ENCODE measurements around the gene HDHD5.

HDHD5 gene

GRCh38 chr22:17116572-17117330, 42.3 kb downstream of the HDHD5 start:
- H3K36me3 ChIP-seq (replicated peaks; ENCODE audit: low read depth, low read length) = no peaks in the 10 kb centered on the region
- no peak overlapping the region for H3K9ac ChIP-seq (ENCODE audit: low read length)
- TF ChIP-seq CTCF (IDR thresholded peaks at IDR 0.05; ENCODE audit: low read depth, low read length) = no peak
- no peak for TF ChIP-seq EZH2phosphoT487 (IDR thresholded peaks at IDR 0.05; ENCODE audit: low read depth)
- H3K27ac ChIP-seq (ENCODE audit: low read length) = no peak overlapping the region
- no peak overlapping the region for H3K4me2 ChIP-seq (ENCODE audit: low read length)
- H3K79me2 ChIP-seq (ENCODE audit: low read length) = no peaks in the 10 kb centered on the region
- H3K9me3 ChIP-seq (ENCODE audit: insufficient read depth, low read length) = no peaks in the 10 kb centered on the region
- no peaks in the 10 kb centered on the region for H3K27me3 ChIP-seq (ENCODE audit: low read depth, low read length)
- no peaks in the 10 kb centered on the region for H4K20me1 ChIP-seq (ENCODE audit: insufficient read depth, low read length)
- no peak overlapping the region for H2AFZ ChIP-seq (ENCODE audit: low read depth, low read length)
- H3K4me3 ChIP-seq (ENCODE audit: low read length) = no peak overlapping the region
- peaks cover 16% of the 10 kb centered on the region for H3K4me1 ChIP-seq (ENCODE audit: low read length)

- Histone ChIP-seq H3K9me3 (ENCODE audit: insufficient read depth, low read length) (no peaks in the 10 kb centered on the region), H4K20me1 (ENCODE audit: insufficient read depth, low read length) (no peaks in the 10 kb centered on the region), H3K27me3 (ENCODE audit: low read depth, low read length) (no peaks in the 10 kb centered on the region), H3K79me2 (ENCODE audit: low read length) (no peaks in the 10 kb centered on the region), H3K4me1 (ENCODE audit: low read length) (peaks cover 16% of the 10 kb centered on the region), H3K27ac (ENCODE audit: low read length) (no peak overlapping the region), H3K36me3 (replicated peaks; ENCODE audit: low read depth, low read length) (no peaks in the 10 kb centered on the region), H2AFZ (ENCODE audit: low read depth, low read length) (no peak overlapping the region), H3K9ac (ENCODE audit: low read length) (no peak overlapping the region), H3K4me2 (ENCODE audit: low read length) (no peak overlapping the region), H3K4me3 (ENCODE audit: low read length) (no peak overlapping the region)
- TF ChIP-seq CTCF (IDR thresholded peaks at IDR 0.05; ENCODE audit: low read depth, low read length) (no peak), EZH2phosphoT487 (IDR thresholded peaks at IDR 0.05; ENCODE audit: low read depth) (no peak)
Measured at GRCh38 chr22:17115945-17116565, 43.0 kb downstream of the HDHD5 start.

GRCh38 chr22:17115236-17115635, 43.8 kb downstream of the HDHD5 start:
- Histone ChIP-seq H3K4me3 (ENCODE audit: low read length) (no peak overlapping the region), H3K27me3 (ENCODE audit: low read depth, low read length) (no peaks in the 10 kb centered on the region), H3K27ac (ENCODE audit: low read length) (no peak overlapping the region), H3K36me3 (replicated peaks; ENCODE audit: low read depth, low read length) (no peaks in the 10 kb centered on the region), H2AFZ (ENCODE audit: low read depth, low read length) (no peak overlapping the region), H3K9me3 (ENCODE audit: insufficient read depth, low read length) (no peaks in the 10 kb centered on the region), H3K9ac (ENCODE audit: low read length) (no peak overlapping the region), H3K4me2 (ENCODE audit: low read length) (no peak overlapping the region), H3K4me1 (ENCODE audit: low read length) (peaks cover 16% of the 10 kb centered on the region), H4K20me1 (ENCODE audit: insufficient read depth, low read length) (no peaks in the 10 kb centered on the region), H3K79me2 (ENCODE audit: low read length) (no peaks in the 10 kb centered on the region)
- TF ChIP-seq CTCF (IDR thresholded peaks at IDR 0.05; ENCODE audit: low read depth, low read length) (no peak), EZH2phosphoT487 (IDR thresholded peaks at IDR 0.05; ENCODE audit: low read depth) (no peak)

DNA sequence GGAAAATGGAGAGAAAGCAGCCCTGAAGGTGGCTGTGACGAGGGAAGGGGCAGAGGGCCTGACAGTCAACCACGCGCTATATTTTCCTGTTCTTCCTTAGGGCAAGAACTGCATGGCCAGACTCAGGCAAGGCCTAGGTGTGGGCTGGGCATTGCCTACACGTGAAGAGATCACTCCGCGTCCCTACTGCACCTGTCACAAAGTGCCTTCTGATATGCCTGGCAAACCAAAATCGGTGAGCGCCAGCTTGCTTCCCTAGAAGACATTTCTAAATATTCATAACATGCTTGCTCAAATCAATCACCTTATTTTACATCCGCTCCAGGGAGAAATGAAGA, 44.2 kb downstream of the HDHD5 start:
- H3K4me2 ChIP-seq (ENCODE audit: low read length) = no peak overlapping the region
- H3K9me3 ChIP-seq (ENCODE audit: insufficient read depth, low read length) = no peaks in the 10 kb centered on the region
- no peak overlapping the region for H2AFZ ChIP-seq (ENCODE audit: low read depth, low read length)
- H3K36me3 ChIP-seq (replicated peaks; ENCODE audit: low read depth, low read length) = peaks cover 2% of the 10 kb centered on the region
- H3K4me1 ChIP-seq (ENCODE audit: low read length) = peaks cover 16% of the 10 kb centered on the region
- no peaks in the 10 kb centered on the region for H3K79me2 ChIP-seq (ENCODE audit: low read length)
- no peak overlapping the region for H3K9ac ChIP-seq (ENCODE audit: low read length)
- no peaks in the 10 kb centered on the region for H4K20me1 ChIP-seq (ENCODE audit: insufficient read depth, low read length)
- no peaks in the 10 kb centered on the region for H3K27me3 ChIP-seq (ENCODE audit: low read depth, low read length)
- no peak overlapping the region for H3K4me3 ChIP-seq (ENCODE audit: low read length)
- TF ChIP-seq CTCF (IDR thresholded peaks at IDR 0.05; ENCODE audit: low read depth, low read length) = no peak
- no peak for TF ChIP-seq EZH2phosphoT487 (IDR thresholded peaks at IDR 0.05; ENCODE audit: low read depth)
- H3K27ac ChIP-seq (ENCODE audit: low read length) = no peak overlapping the region
